GM12874 (cell line): ENCODE measurements around the gene KCNH3.

Experiments
- CTCF ChIP-seq: IDR thresholded peaks from 2 replicates; pipeline ENCODE4 v1.5.1; 2011; ENCODE audit warnings: low read depth, mild to moderate bottlenecking, control low read depth, low read length, moderate library complexity; ENCODE audit not compliant: insufficient read depth

The KCNH3 gene

GRCh38 chr12:49553512-49554088 lies 14.8 kb downstream of the KCNH3 start:
- peak; percentile 46 for TF ChIP-seq CTCF

GRCh38 chr12:49554266-49554665 lies 15.4 kb downstream of the KCNH3 start:
- TF ChIP-seq CTCF: no peak

GRCh38 chr12:49555631-49556390 lies 17.0 kb downstream of the KCNH3 start:
- no peak for TF ChIP-seq CTCF

GRCh38 chr12:49556391-49557186 lies 17.8 kb downstream of the KCNH3 start:
- no peak for TF ChIP-seq CTCF

- no peak for TF ChIP-seq CTCF
These were observed 18.5 kb downstream of the KCNH3 start for GRCh38 chr12:49557187-49557916.

GRCh38 chr12:49557917-49558215 lies 19.0 kb downstream of the KCNH3 start:
- 0 out of 2 replicates have a peak, but pooled peaks have one; percentile 4 for TF ChIP-seq CTCF

- no peak for TF ChIP-seq CTCF
These were observed 19.7 kb downstream of the KCNH3 start for GRCh38 chr12:49558526-49558925.
